ENCODE results near the gene KIR3DL1.
"Not testable (repeated sequence)": the region's sequence is repeated elsewhere in the genome, so short reads cannot be mapped to it uniquely, and the experiment has no call there.

KIR3DL1 gene

DNA sequence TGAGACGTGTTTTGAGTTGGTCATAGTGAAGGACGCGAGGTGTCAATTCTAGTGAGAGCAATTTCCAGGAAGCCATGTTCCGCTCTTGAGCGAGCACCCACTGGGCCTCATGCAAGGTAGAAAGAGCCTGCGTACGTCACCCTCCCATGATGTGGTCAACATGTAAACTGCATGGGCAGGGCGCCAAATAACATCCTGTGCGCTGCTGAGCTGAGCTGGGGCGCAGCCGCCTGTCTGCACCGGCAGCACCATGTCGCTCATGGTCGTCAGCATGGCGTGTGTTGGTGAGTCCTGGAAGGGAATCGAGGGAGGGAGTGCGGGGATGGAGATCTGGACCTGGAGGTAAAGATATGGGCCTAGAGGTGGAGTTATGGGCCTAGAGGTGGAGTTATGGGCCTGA lies at the start of gene KIR3DL1:
TSS of gene KIR3DL1 (plus strand) at position 218 of the 400 bp plus-strand sequence.
- not testable (repeated sequence) for H3K27me3 ChIP-seq (ENCODE audit: insufficient read depth, low read length); H3K36me3 ChIP-seq (ENCODE audit: insufficient read depth, low read length); H2AFZ ChIP-seq (ENCODE audit: low read depth, low read length); H3K4me1 ChIP-seq (ENCODE audit: insufficient read depth, low read length); H3K9me3 ChIP-seq (ENCODE audit: low read length); H3K4me3 ChIP-seq (ENCODE audit: low read length)

DNA sequence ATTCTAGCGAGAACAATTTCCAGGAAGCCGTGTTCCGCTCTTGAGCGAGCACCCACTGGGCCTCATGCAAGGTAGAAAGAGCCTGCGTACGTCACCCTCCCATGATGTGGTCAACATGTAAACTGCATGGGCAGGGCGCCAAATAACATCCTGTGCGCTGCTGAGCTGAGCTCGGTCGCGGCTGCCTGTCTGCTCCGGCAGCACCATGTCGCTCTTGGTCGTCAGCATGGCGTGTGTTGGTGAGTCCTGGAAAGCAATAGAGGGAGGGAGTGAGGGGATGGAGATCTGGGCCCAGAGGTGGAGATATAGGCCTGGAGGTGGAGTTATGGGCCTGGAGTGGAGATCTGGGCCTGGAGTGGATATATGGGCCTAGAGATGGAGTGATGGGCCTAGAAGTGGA lies 46.6 kb upstream of the KIR3DL1 start, which contains the start of gene KIR2DL1:
TSS of gene KIR2DL1 (plus strand) at position 148 of the 400 bp plus-strand sequence. CDS start at position 206, 58 bp downstream.
- not testable (repeated sequence) for H2AFZ ChIP-seq (ENCODE audit: low read depth, low read length); H3K9me3 ChIP-seq (ENCODE audit: low read length); H3K4me1 ChIP-seq (ENCODE audit: insufficient read depth, low read length); H3K36me3 ChIP-seq (ENCODE audit: insufficient read depth, low read length); H3K4me3 ChIP-seq (ENCODE audit: low read length); H3K27me3 ChIP-seq (ENCODE audit: insufficient read depth, low read length)

DNA sequence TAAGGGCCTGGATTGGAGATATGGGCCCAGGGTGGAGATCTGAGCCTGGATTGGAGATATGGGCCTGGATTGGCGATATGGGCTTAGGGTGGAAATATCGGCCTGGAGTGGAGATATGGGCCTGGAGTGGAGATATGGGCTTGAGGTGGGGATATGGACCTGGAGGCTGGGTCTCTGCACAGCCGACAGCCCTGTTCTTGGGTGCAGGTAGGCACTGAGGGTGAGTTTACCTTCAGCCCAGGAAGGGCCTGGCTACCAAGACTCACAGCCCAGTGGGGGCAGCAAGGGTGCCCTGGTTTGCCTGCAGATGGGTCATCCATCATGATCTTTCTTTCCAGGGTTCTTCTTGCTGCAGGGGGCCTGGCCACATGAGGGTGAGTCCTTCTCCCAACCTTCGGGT lies 45.8 kb upstream of the KIR3DL1 start:
- H3K4me3 ChIP-seq (ENCODE audit: low read length); H3K4me1 ChIP-seq (ENCODE audit: insufficient read depth, low read length); H3K27me3 ChIP-seq (ENCODE audit: insufficient read depth, low read length); H3K36me3 ChIP-seq (ENCODE audit: insufficient read depth, low read length); H3K9me3 ChIP-seq (ENCODE audit: low read length); H2AFZ ChIP-seq (ENCODE audit: low read depth, low read length): not testable (repeated sequence)

GRCh38 chr19:54771018-54771960 lies 45.0 kb upstream of the KIR3DL1 start:
- H3K4me1 ChIP-seq (ENCODE audit: insufficient read depth, low read length); H3K4me3 ChIP-seq (ENCODE audit: low read length); H3K36me3 ChIP-seq (ENCODE audit: insufficient read depth, low read length); H2AFZ ChIP-seq (ENCODE audit: low read depth, low read length); H3K27me3 ChIP-seq (ENCODE audit: insufficient read depth, low read length); H3K9me3 ChIP-seq (ENCODE audit: low read length): not testable (repeated sequence)

DNA sequence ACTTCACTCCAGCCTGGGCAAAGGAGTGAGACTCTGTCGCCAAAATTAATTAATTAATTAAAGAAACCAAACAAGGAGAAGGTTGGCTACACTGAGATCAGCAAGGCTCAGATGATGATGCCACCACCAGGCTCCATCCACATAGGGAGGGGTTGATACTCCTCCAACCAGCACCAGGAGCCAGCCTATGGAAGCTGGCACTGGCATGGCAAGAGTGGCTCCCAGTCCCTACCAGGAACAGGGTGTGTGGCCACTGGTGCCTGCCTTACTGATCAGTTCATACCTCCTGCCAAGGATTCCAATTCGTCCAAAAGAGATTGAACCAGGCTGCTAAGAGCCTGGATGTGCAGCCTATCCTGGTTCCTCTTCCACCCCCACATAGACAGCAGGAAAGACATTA lies 43.6 kb upstream of the KIR3DL1 start:
- not testable (repeated sequence) for H3K4me1 ChIP-seq (ENCODE audit: insufficient read depth, low read length); H3K9me3 ChIP-seq (ENCODE audit: low read length); H3K36me3 ChIP-seq (ENCODE audit: insufficient read depth, low read length); H3K27me3 ChIP-seq (ENCODE audit: insufficient read depth, low read length); H2AFZ ChIP-seq (ENCODE audit: low read depth, low read length); H3K4me3 ChIP-seq (ENCODE audit: low read length)

- H3K4me3 ChIP-seq (ENCODE audit: low read length); H3K36me3 ChIP-seq (ENCODE audit: insufficient read depth, low read length); H2AFZ ChIP-seq (ENCODE audit: low read depth, low read length); H3K4me1 ChIP-seq (ENCODE audit: insufficient read depth, low read length); H3K9me3 ChIP-seq (ENCODE audit: low read length); H3K27me3 ChIP-seq (ENCODE audit: insufficient read depth, low read length): not testable (repeated sequence)
Measured at GRCh38 chr19:54775095-54775815, 41.0 kb upstream of the KIR3DL1 start.

DNA sequence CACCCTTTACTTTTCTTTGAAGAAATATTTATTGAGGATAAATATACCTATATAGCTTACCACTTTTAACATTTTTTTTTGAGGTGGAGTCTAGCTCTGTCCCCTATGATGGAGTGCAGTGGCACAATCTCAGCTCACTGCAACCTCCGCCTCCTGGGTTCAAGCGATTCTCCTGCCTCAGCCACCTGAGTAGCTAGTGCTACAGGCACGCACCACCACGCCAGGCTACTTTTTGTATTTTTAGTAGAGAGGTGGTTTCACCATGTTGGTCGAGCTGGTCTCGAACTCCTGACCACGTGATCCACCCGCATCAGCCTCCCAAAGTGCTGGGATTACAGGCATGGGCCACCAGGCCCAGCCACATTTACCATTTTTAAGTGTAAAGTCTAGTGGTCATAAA lies 40.4 kb upstream of the KIR3DL1 start:
- H3K9me3 ChIP-seq (ENCODE audit: low read length); H3K4me3 ChIP-seq (ENCODE audit: low read length); H3K27me3 ChIP-seq (ENCODE audit: insufficient read depth, low read length); H3K36me3 ChIP-seq (ENCODE audit: insufficient read depth, low read length); H2AFZ ChIP-seq (ENCODE audit: low read depth, low read length); H3K4me1 ChIP-seq (ENCODE audit: insufficient read depth, low read length): not testable (repeated sequence)

DNA sequence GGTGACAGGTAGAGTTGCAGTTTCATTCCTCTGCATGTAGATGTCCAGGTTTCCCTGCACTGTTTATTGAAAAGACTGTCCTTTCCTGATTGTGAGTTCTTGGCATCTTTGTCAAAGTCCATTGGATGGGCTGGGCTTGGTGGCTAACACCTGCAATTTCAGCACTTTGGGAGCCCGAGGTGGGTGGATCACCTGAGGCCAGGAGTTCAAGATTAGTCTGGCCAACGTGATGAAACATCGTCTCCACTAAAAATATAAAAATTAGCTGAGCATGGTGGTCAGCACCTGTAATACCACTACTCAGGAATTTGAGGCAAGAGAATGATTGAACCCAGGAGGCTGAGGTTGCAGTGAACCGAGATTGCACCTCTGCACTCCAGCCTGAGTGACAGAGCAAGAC lies 38.4 kb upstream of the KIR3DL1 start:
- not testable (repeated sequence) for H3K4me3 ChIP-seq (ENCODE audit: low read length); H2AFZ ChIP-seq (ENCODE audit: low read depth, low read length); H3K4me1 ChIP-seq (ENCODE audit: insufficient read depth, low read length); H3K36me3 ChIP-seq (ENCODE audit: insufficient read depth, low read length); H3K9me3 ChIP-seq (ENCODE audit: low read length); H3K27me3 ChIP-seq (ENCODE audit: insufficient read depth, low read length)

GRCh38 chr19:54778896-54779295 lies 37.4 kb upstream of the KIR3DL1 start:
- H3K4me1 ChIP-seq (ENCODE audit: insufficient read depth, low read length); H3K9me3 ChIP-seq (ENCODE audit: low read length): not testable (repeated sequence)

DNA sequence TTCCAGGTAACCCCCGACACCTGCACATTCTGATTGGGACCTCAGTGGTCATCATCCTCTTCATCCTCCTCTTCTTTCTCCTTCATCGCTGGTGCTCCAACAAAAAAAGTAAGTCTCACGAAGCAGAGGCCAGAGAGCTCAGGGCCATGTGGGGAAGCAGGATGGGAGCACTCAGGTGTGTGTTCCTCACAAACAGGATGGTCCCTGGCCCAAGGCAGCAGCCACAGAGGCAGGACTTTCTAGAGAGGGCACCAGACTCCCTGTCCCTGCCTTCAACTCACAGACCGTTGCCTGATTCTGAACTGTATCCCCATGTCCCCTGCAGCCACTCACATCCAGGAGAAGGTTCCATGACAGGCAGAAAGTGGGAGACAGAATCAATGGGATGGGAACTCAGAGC lies 33.4 kb upstream of the KIR3DL1 start:
- not testable (repeated sequence) for H3K4me1 ChIP-seq (ENCODE audit: insufficient read depth, low read length); H2AFZ ChIP-seq (ENCODE audit: low read depth, low read length); H3K27me3 ChIP-seq (ENCODE audit: insufficient read depth, low read length); H3K9me3 ChIP-seq (ENCODE audit: low read length); H3K4me3 ChIP-seq (ENCODE audit: low read length); H3K36me3 ChIP-seq (ENCODE audit: insufficient read depth, low read length)

More at GRCh38 chr19:54778896-54779295, 37.4 kb upstream of the KIR3DL1 start:
- not testable (repeated sequence) for H3K36me3 ChIP-seq (ENCODE audit: insufficient read depth, low read length); H3K4me3 ChIP-seq (ENCODE audit: low read length); H3K27me3 ChIP-seq (ENCODE audit: insufficient read depth, low read length); H2AFZ ChIP-seq (ENCODE audit: low read depth, low read length)

DNA sequence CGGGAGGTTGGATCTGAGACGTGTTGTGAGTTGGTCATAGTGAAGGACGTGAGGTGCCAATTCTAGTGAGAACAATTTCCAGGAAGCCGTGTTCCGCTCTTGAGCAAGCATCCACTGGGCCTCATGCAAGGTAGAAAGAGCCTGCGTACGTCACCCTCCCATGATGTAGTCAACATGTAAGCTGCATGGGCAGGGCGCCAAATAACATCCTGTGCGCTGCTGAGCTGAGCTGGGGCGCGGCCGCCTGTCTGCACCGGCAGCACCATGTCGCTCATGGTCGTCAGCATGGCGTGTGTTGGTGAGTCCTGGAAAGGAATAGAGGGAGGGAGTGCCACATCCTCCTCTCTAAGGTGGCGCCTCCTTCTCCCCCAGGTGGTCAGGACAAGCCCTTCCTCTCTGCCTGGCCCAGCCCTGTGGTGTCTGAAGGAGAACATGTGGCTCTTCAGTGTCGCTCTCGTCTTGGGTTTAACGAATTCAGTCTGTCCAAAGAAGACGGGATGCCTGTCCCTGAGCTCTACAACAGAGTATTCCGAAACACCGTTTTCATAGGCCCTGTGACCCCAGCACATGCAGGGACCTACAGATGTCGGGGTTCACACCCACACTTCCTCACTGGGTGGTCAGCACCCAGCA lies 30.1 kb upstream of the KIR3DL1 start:
- H2AFZ ChIP-seq (ENCODE audit: low read depth, low read length); H3K4me3 ChIP-seq (ENCODE audit: low read length); H3K36me3 ChIP-seq (ENCODE audit: insufficient read depth, low read length); H3K9me3 ChIP-seq (ENCODE audit: low read length); H3K27me3 ChIP-seq (ENCODE audit: insufficient read depth, low read length); H3K4me1 ChIP-seq (ENCODE audit: insufficient read depth, low read length): not testable (repeated sequence)

GRCh38 chr19:54788154-54788553 lies 28.1 kb upstream of the KIR3DL1 start:
- H2AFZ ChIP-seq (ENCODE audit: low read depth, low read length) = not testable (repeated sequence)

DNA sequence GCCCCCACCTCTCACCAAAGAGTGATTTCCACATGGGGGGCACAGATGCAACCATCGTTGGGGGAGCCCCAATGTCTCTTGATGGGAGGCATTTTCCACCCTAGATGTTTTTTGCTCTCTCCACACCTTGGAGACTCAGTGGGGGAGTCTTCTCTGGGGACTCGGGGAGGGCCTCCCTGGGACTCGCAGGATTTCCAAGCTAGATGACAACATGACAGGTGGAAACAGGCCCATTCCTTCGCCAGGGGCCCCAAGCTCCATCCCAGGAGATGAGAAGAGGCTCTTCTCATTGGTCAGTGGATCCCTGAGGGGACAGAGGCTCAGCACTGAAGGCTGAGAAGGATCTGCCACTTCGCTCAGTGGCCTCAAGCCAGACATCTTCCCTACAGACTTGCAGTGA lies 25.6 kb upstream of the KIR3DL1 start:
- Histone ChIP-seq H3K9me3 (ENCODE audit: low read length) (no peaks in the 10 kb centered on the region), H2AFZ (ENCODE audit: low read depth, low read length) (no peak overlapping the region), H3K4me3 (ENCODE audit: low read length) (no peak overlapping the region), H3K36me3 (ENCODE audit: insufficient read depth, low read length) (no peaks in the 10 kb centered on the region), H3K4me1 (ENCODE audit: insufficient read depth, low read length) (no peaks in the 10 kb centered on the region), H3K27me3 (ENCODE audit: insufficient read depth, low read length) (peaks cover 2% of the 10 kb centered on the region)

More at GRCh38 chr19:54788154-54788553, 28.1 kb upstream of the KIR3DL1 start:
- H3K27me3 ChIP-seq (ENCODE audit: insufficient read depth, low read length); H3K4me1 ChIP-seq (ENCODE audit: insufficient read depth, low read length); H3K4me3 ChIP-seq (ENCODE audit: low read length); H3K9me3 ChIP-seq (ENCODE audit: low read length); H3K36me3 ChIP-seq (ENCODE audit: insufficient read depth, low read length): not testable (repeated sequence)
